NCI-H460 (cell line): Measurements from ENCODE around the gene TADA3. TPM values are rescaled to one million over a fixed set of nuclear protein-coding genes. Genes with fewer than 3 reads are reported as not detected.

ENCODE experiments used
- DNase-seq: peaks from one replicate; pipeline ENCODE4 v3.0.0-alpha.2; 2016; ENCODE audit warnings: low read depth; ENCODE audit errors: extremely low read depth
- polyA plus RNA-seq: library from polyadenylated mRNA; depleted of rRNA; stranded (reverse); fragments of >200 nt; gene quantifications from 2 replicates; pipeline ENCODE4 v1.2.3, GENCODE V29; 2014; cell fraction: nucleus; rRNA removed
- total RNA-seq: library from RNA; depleted of rRNA; stranded (reverse); fragments of >200 nt; shearing (Covaris generic); gene quantifications from 2 replicates; pipeline ENCODE4 v1.2.3, GENCODE V29; 2014; rRNA removed

The TADA3 gene
- 45.6 and 49.2 TPM in 2 replicates for total RNA-seq
- polyA plus RNA-seq = 39.2 and 50.9 TPM in 2 replicates

GRCh38 chr3:9792405-9793160 lies at the start of gene TADA3, which contains the start of gene ARPC4:
Gene TADA3, minus strand, starts transcription at chr3:9792473. Its CDS starts 1,007 bp downstream, at chr3:9791466.
Gene ARPC4, plus strand, starts transcription at chr3:9793082. Its CDS starts 40 bp downstream, at chr3:9793122.
- peak; percentile 82 for DNase-seq

- no peak for DNase-seq
Observed at GRCh38 chr3:9841015-9841414, 48.7 kb upstream of the TADA3 start.

- no peak for DNase-seq
Observed at GRCh38 chr3:9838856-9839255, 46.6 kb upstream of the TADA3 start.

GRCh38 chr3:9837701-9838582 lies 45.7 kb upstream of the TADA3 start:
- no peak for DNase-seq

GRCh38 chr3:9834520-9835380 lies 42.5 kb upstream of the TADA3 start:
- DNase-seq = no peak

GRCh38 chr3:9833078-9833477 lies 40.8 kb upstream of the TADA3 start:
- DNase-seq = no peak

GRCh38 chr3:9831253-9831652 lies 39.0 kb upstream of the TADA3 start:
- DNase-seq = no peak

GRCh38 chr3:9828801-9829755 lies 36.8 kb upstream of the TADA3 start:
- no peak for DNase-seq

GRCh38 chr3:9826815-9827573 lies 34.7 kb upstream of the TADA3 start:
- no peak for DNase-seq

- no peak for DNase-seq
Observed at GRCh38 chr3:9825451-9826040, 33.3 kb upstream of the TADA3 start.

- DNase-seq = no peak
Observed at GRCh38 chr3:9820946-9821345, 28.7 kb upstream of the TADA3 start.

- DNase-seq = no peak
Observed at GRCh38 chr3:9820543-9820942, 28.3 kb upstream of the TADA3 start.

GRCh38 chr3:9818666-9819335 lies 26.5 kb upstream of the TADA3 start:
- DNase-seq = no peak

- no peak for DNase-seq
Observed at GRCh38 chr3:9817436-9817835, 25.2 kb upstream of the TADA3 start.

- no peak for DNase-seq
Observed at GRCh38 chr3:9815986-9816385, 23.7 kb upstream of the TADA3 start.

- DNase-seq = no peak
Observed at GRCh38 chr3:9812870-9813483, 20.7 kb upstream of the TADA3 start.

GRCh38 chr3:9810846-9811245 lies 18.6 kb upstream of the TADA3 start:
- no peak for DNase-seq
